GM12892 (cell line): ENCODE results near the gene MED19.

Source experiments
- POLR2A ChIP-seq: IDR thresholded peaks from 2 replicates; pipeline ENCODE4 v1.6.1; 2011; ENCODE audit warnings: low read depth, low read length, control low read depth
- POLR2AphosphoS5 ChIP-seq: IDR thresholded peaks from 2 replicates; pipeline ENCODE4 v1.6.1; 2011; ENCODE audit warnings: low read depth, low read length, control low read depth
- TAF1 ChIP-seq: IDR thresholded peaks from 2 replicates; pipeline ENCODE4 v1.6.1; 2011; ENCODE audit warnings: low read depth, mild to moderate bottlenecking, control low read depth, low read length, borderline replicate concordance

GRCh38 chr11:57675176-57675941 lies 36.7 kb downstream of the MED19 start:
- TF ChIP-seq POLR2A (no peak), POLR2AphosphoS5 (no peak), TAF1 (no peak)
